GM19455 (cell line): Measurements from ENCODE around the gene CEP350.
"Not testable (repeated sequence)": the region's sequence is repeated elsewhere in the genome, so short reads cannot be mapped to it uniquely, and the experiment has no call there.

ENCODE experiments used
- ATAC-seq: cut with Tn5 transposase; IDR thresholded peaks from one replicate; pipeline ENCODE4 v1.9.1; 2021; ENCODE audit not compliant: unreplicated experiment

The CEP350 gene

GRCh38 chr1:179978199-179979079 lies 23.8 kb downstream of the CEP350 start:
- ATAC-seq, result no peak

- ATAC-seq, result no peak
These were observed 29.5 kb downstream of the CEP350 start for GRCh38 chr1:179984101-179984500.

GRCh38 chr1:179984942-179985341 lies 30.3 kb downstream of the CEP350 start:
- ATAC-seq, result no peak

GRCh38 chr1:179990847-179991246 lies 36.2 kb downstream of the CEP350 start:
- no peak for ATAC-seq

GRCh38 chr1:179995576-179995975 lies 41.0 kb downstream of the CEP350 start:
- no peak for ATAC-seq

- no peak for ATAC-seq
These were observed 41.5 kb downstream of the CEP350 start for GRCh38 chr1:179996099-179996498.

- ATAC-seq, result no peak
These were observed 46.0 kb downstream of the CEP350 start for GRCh38 chr1:180000575-180000974.

- ATAC-seq, result no peak
These were observed 47.8 kb downstream of the CEP350 start for GRCh38 chr1:180002437-180002836.

- ATAC-seq, result peak; percentile 69
These were observed 48.6 kb downstream of the CEP350 start for GRCh38 chr1:180003026-180003695.

GRCh38 chr1:180006762-180007161 lies 52.2 kb downstream of the CEP350 start:
- ATAC-seq, result not testable (repeated sequence)

GRCh38 chr1:180020017-180020416 lies 65.4 kb downstream of the CEP350 start:
- no peak for ATAC-seq

GRCh38 chr1:180026556-180026955 lies 71.9 kb downstream of the CEP350 start:
- ATAC-seq, result no peak

GRCh38 chr1:180027949-180028445 lies 73.4 kb downstream of the CEP350 start:
- ATAC-seq, result no peak

- no peak for ATAC-seq
These were observed 74.3 kb downstream of the CEP350 start for GRCh38 chr1:180028864-180029263.

- no peak for ATAC-seq
These were observed 75.0 kb downstream of the CEP350 start for GRCh38 chr1:180029524-180030135.

- no peak for ATAC-seq
These were observed 77.1 kb downstream of the CEP350 start for GRCh38 chr1:180031664-180032063.

GRCh38 chr1:180033390-180033789 lies 78.8 kb downstream of the CEP350 start:
- no peak for ATAC-seq

- no peak for ATAC-seq
These were observed 85.4 kb downstream of the CEP350 start for GRCh38 chr1:180040034-180040433.

- ATAC-seq, result no peak
These were observed 87.0 kb downstream of the CEP350 start for GRCh38 chr1:180041582-180041981.

- ATAC-seq, result no peak
These were observed 88.5 kb downstream of the CEP350 start for GRCh38 chr1:180042988-180043622.

- ATAC-seq, result no peak
These were observed 89.2 kb downstream of the CEP350 start for GRCh38 chr1:180043785-180044184.
